HepG2 (cell line): ENCODE data around the gene FXYD1. TPM values are rescaled to one million over a fixed set of nuclear protein-coding genes. Genes with fewer than 3 reads are reported as not detected.

Source experiments
- ADNP ChIP-seq: sonication (generic); formaldehyde crosslinking; IDR thresholded peaks from 2 replicates; pipeline ENCODE4 v1.4.0; 2020; ENCODE audit warnings: missing genetic modification reagents
- BCLAF1 ChIP-seq: fragments of 450-650 bp; IDR thresholded peaks from 2 replicates; pipeline ENCODE4 v1.6.1; 2017; ENCODE audit warnings: mild to moderate bottlenecking
- ELF3 ChIP-seq: IDR thresholded peaks from 2 replicates; pipeline ENCODE4 v1.6.1; 2016; ENCODE audit warnings: missing genetic modification reagents, missing compliant biosample characterization
- ERF ChIP-seq: IDR thresholded peaks from 2 replicates; pipeline ENCODE4 v1.6.1; 2018; ENCODE audit warnings: missing biosample characterization, missing genetic modification reagents
- GLI4 ChIP-seq: sonication (generic); formaldehyde crosslinking; IDR thresholded peaks from 2 replicates; pipeline ENCODE4 v1.5.1; 2020; ENCODE audit warnings: missing genetic modification reagents, mild to moderate bottlenecking, moderate library complexity, borderline replicate concordance
- HDAC1 ChIP-seq: sonication (generic); formaldehyde crosslinking; IDR thresholded peaks from 2 replicates; pipeline ENCODE4 v1.5.1; 2020; ENCODE audit warnings: mild to moderate bottlenecking, missing genetic modification reagents
- HNF4A ChIP-seq: sonication (generic); formaldehyde crosslinking; IDR thresholded peaks from 2 replicates; pipeline ENCODE4 v1.4.0; 2020; ENCODE audit warnings: missing genetic modification reagents
- HNRNPL ChIP-seq: fragments of 200-400 bp; formaldehyde crosslinking; IDR thresholded peaks from 2 replicates; pipeline ENCODE4 v1.6.1; 2017; ENCODE audit warnings: mild to moderate bottlenecking, low read depth, low read length
- HOXA3 ChIP-seq: sonication (generic); formaldehyde crosslinking; IDR thresholded peaks from 2 replicates; pipeline ENCODE4 v1.5.0; 2020; ENCODE audit warnings: missing genetic modification reagents
- HOXA5 ChIP-seq: sonication (generic); formaldehyde crosslinking; IDR thresholded peaks from 2 replicates; pipeline ENCODE4 v1.4.0; 2020; ENCODE audit warnings: missing genetic modification reagents
- JUN ChIP-seq: sonication (generic); formaldehyde crosslinking; IDR thresholded peaks from 2 replicates; pipeline ENCODE4 v1.4.0; 2020; ENCODE audit warnings: mild to moderate bottlenecking, missing genetic modification reagents
- LCORL ChIP-seq, 2 experiments: fragments of 450-650 bp in 1 of 2; sonication (generic) in 1 of 2; formaldehyde crosslinking in 1 of 2; IDR thresholded peaks; 2 replicates each; pipeline versions ENCODE4 v1.5.0 to v1.6.1; 2017 to 2020; ENCODE audit warnings: antibody characterized with exemption in 1 of 2, missing genetic modification reagents in 1 of 2
- NRL ChIP-seq: sonication (generic); formaldehyde crosslinking; IDR thresholded peaks from 2 replicates; pipeline ENCODE4 v1.5.0; 2020; ENCODE audit warnings: missing genetic modification reagents, mild to moderate bottlenecking, moderate library complexity, borderline replicate concordance
- SAP130 ChIP-seq: IDR thresholded peaks from 2 replicates; pipeline ENCODE4 v1.6.1; 2016; ENCODE audit warnings: low read depth
- SKIL ChIP-seq: sonication (generic); formaldehyde crosslinking; IDR thresholded peaks from 2 replicates; pipeline ENCODE4 v1.8.0; 2022; ENCODE audit warnings: missing genetic modification reagents, mild to moderate bottlenecking, moderate library complexity, borderline replicate concordance
- STAT6 ChIP-seq: sonication (generic); formaldehyde crosslinking; IDR thresholded peaks from 2 replicates; pipeline ENCODE4 v1.4.0; 2020; ENCODE audit warnings: missing genetic modification reagents, mild to moderate bottlenecking, borderline replicate concordance
- ZFY ChIP-seq: sonication (generic); formaldehyde crosslinking; IDR thresholded peaks from 2 replicates; pipeline ENCODE4 v1.4.0; 2020; ENCODE audit warnings: missing genetic modification reagents
- ZNF20 ChIP-seq: sonication (generic); formaldehyde crosslinking; IDR thresholded peaks from 2 replicates; pipeline ENCODE4 v1.4.0; 2020; ENCODE audit warnings: mild to moderate bottlenecking, moderate library complexity, missing genetic modification reagents
- ZNF414 ChIP-seq: sonication (generic); formaldehyde crosslinking; IDR thresholded peaks from 2 replicates; pipeline ENCODE4 v1.5.0; 2020; ENCODE audit warnings: missing genetic modification reagents
- ZNF44 ChIP-seq: sonication (generic); formaldehyde crosslinking; IDR thresholded peaks from 2 replicates; pipeline ENCODE4 v1.5.1; 2020; ENCODE audit warnings: mild to moderate bottlenecking, missing genetic modification reagents
- polyA plus RNA-seq, 8 experiments: library from polyadenylated mRNA; depleted of rRNA in 3 of 8; stranded (reverse) in 7 of 8; unstranded in 1 of 8; fragments of >200 nt; fragmentation: Illumina TruSeq in 4 of 8; extraction: Trizol in 4 of 8; gene quantifications; 2 replicates each; pipeline versions ENCODE4 v1.2.1 to v1.2.3, GENCODE V29; 2011 to 2016; ENCODE audit warnings: low read depth in 4 of 8, missing spikeins in 1 of 8, mixed read lengths in 1 of 8; ENCODE audit not compliant: insufficient read depth in 1 of 8
- total RNA-seq, 5 experiments: library from RNA; depleted of rRNA; stranded (reverse); fragments of >200 nt; fragmentation: Illumina TruSeq; extraction: Trizol; gene quantifications; 2 replicates each; pipeline ENCODE4 v1.2.3, GENCODE V29; 2016; ENCODE audit warnings: low read depth in 1 of 5

Gene FXYD1
- total and polyA plus RNA-seq, 2 of the 13 experiments (the other 11 are each of a cell fraction or from before 2014, with no cell fraction given), result 31.2 TPM; not detected in 1

GRCh38 chr19:35130761-35131720 lies 7.6 kb upstream of the FXYD1 start (continued):
- peak; percentile 80 for TF ChIP-seq HDAC1
- TF ChIP-seq ZNF44 (CRISPR knock-in tag), result no peak
- TF ChIP-seq GLI4 (CRISPR knock-in tag), result no peak
- TF ChIP-seq ADNP (CRISPR knock-in tag), result 0 out of 2 replicates have a peak, but pooled peaks have one; percentile 15
- no peak for TF ChIP-seq BCLAF1
- TF ChIP-seq ERF (CRISPR knock-in tag), result peak; percentile 57; the same call in 1 of the 2 replicates
- no peak for TF ChIP-seq STAT6
- 0 out of 2 replicates have a peak, but pooled peaks have one; percentile 58 for TF ChIP-seq ZNF20 (CRISPR knock-in tag)
- peak; percentile 70; the same call in 1 of the 2 replicates for TF ChIP-seq ZFY (CRISPR knock-in tag)
- TF ChIP-seq SKIL (CRISPR knock-in tag), result peak; percentile 89
- TF ChIP-seq ZNF414 (CRISPR knock-in tag), result peak; percentile 71; the same call in 1 of the 2 replicates
- no peak for TF ChIP-seq HOXA5
- TF ChIP-seq HNF4A (CRISPR knock-in tag), result peak; percentile 84
- TF ChIP-seq LCORL (IDR thresholded peaks at IDR 0.05), result no peak
- TF ChIP-seq LCORL (CRISPR knock-in tag; IDR thresholded peaks at IDR 0.05), result peak; percentile 98
- 0 out of 2 replicates have a peak, but pooled peaks have one; percentile 43 for TF ChIP-seq NRL (CRISPR knock-in tag)
- TF ChIP-seq HNRNPL, result 0 out of 2 replicates have a peak, but pooled peaks have one; percentile 37
- no peak for TF ChIP-seq JUN (CRISPR knock-in tag)
- peak; percentile 61 for TF ChIP-seq SAP130
- peak; percentile 69; the same call in 1 of the 2 replicates for TF ChIP-seq HOXA3 (CRISPR knock-in tag)
- 0 out of 2 replicates have a peak, but pooled peaks have one; percentile 18 for TF ChIP-seq ELF3 (CRISPR knock-in tag)
